DOHH2 (cell line): Measurements from ENCODE around the gene SEMA4D.
"Not testable (repeated sequence)": the region's sequence is repeated elsewhere in the genome, so short reads cannot be mapped to it uniquely, and the experiment has no call there.

Experiments used
- EZH2phosphoT487 ChIP-seq: fragments of 200-600 bp; sonication (generic); IDR thresholded peaks from 2 replicates; pipeline ENCODE4 v1.6.1; 2017; ENCODE audit warnings: borderline replicate concordance, mild to moderate bottlenecking, antibody characterized with exemption, low read length, moderate library complexity, mixed read lengths
- TF ChIP-seq, protein P1 (sequence below): fragments of 200-600 bp; sonication (generic); IDR thresholded peaks from one replicate; pipeline ENCODE4 v1.5.1; 2014; ENCODE audit warnings: antibody characterized with exemption, mild to moderate bottlenecking, low read depth, low read length; ENCODE audit not compliant: poor library complexity, severe bottlenecking

DNA sequence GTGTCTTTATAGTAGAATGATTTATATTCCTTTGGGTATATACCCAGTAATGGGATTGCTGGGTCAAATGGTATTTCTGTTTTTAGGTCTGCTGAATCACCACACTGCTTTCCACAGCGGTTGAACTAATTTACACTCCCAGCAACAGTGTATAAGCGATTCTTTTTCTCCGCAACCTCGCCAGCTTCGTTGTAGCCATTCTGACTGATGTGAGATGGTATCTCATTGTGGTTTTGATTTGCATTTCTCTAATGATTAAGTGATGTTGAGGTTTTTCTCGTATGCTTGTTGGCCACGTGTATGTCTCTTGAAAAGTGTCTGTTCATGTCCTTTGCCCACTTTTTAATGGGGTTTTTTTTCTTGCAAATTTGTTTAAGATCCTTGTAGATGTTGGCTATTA lies 154.1 kb downstream of the SEMA4D start:
- TF ChIP-seq, protein P1, sequence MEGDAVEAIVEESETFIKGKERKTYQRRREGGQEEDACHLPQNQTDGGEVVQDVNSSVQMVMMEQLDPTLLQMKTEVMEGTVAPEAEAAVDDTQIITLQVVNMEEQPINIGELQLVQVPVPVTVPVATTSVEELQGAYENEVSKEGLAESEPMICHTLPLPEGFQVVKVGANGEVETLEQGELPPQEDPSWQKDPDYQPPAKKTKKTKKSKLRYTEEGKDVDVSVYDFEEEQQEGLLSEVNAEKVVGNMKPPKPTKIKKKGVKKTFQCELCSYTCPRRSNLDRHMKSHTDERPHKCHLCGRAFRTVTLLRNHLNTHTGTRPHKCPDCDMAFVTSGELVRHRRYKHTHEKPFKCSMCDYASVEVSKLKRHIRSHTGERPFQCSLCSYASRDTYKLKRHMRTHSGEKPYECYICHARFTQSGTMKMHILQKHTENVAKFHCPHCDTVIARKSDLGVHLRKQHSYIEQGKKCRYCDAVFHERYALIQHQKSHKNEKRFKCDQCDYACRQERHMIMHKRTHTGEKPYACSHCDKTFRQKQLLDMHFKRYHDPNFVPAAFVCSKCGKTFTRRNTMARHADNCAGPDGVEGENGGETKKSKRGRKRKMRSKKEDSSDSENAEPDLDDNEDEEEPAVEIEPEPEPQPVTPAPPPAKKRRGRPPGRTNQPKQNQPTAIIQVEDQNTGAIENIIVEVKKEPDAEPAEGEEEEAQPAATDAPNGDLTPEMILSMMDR, result not testable (repeated sequence)
- not testable (repeated sequence) for TF ChIP-seq EZH2phosphoT487
